ENCODE data around the gene STKLD1. TPM values are rescaled to one million over a fixed set of nuclear protein-coding genes. Genes with fewer than 3 reads are reported as not detected.

STKLD1 gene
- total RNA-seq, 4 donors from 2014 or later = 0.22 to 1.0 (median 0.69) TPM

DNA sequence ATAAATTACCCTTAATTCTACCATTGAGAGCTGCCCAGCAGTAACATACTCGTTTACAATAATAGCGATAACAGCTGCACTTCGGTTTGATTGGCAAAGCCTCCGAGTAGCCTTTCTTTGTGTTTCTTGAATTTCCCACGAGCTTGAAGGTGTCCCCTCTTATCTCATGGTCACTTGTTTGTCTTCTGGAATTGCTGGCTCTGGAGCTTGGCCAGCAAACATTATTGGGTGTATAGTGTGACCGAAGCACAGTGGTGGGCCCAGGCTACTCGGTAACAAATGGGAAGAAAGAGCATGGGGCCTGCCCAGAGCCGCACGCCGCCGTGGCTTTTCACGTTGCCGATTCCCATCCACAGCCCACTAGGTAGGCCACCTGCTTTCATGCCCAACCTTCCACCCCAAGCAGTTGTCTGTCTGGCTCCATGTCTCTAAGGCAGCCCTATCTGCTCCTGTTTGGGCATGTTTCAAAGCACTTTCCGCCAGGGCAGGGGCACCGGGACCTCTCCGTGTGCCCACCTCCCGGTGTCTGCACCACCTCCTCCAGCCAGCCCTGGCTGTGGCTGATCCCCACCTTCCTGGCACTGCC lies 8.7 kb downstream of the STKLD1 start:
- no peak for TF ChIP-seq POLR2A (IDR thresholded peaks at IDR 0.05)
- TF ChIP-seq, protein P1, sequence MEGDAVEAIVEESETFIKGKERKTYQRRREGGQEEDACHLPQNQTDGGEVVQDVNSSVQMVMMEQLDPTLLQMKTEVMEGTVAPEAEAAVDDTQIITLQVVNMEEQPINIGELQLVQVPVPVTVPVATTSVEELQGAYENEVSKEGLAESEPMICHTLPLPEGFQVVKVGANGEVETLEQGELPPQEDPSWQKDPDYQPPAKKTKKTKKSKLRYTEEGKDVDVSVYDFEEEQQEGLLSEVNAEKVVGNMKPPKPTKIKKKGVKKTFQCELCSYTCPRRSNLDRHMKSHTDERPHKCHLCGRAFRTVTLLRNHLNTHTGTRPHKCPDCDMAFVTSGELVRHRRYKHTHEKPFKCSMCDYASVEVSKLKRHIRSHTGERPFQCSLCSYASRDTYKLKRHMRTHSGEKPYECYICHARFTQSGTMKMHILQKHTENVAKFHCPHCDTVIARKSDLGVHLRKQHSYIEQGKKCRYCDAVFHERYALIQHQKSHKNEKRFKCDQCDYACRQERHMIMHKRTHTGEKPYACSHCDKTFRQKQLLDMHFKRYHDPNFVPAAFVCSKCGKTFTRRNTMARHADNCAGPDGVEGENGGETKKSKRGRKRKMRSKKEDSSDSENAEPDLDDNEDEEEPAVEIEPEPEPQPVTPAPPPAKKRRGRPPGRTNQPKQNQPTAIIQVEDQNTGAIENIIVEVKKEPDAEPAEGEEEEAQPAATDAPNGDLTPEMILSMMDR (IDR thresholded peaks at IDR 0.05) = no peak
- TF ChIP-seq EP300 (IDR thresholded peaks at IDR 0.05) = no peak
- H3K36me3 ChIP-seq = no peaks in the 10 kb centered on the region
- 86 to 90% methylated on average over 17 of the region's 17 CpGs for WGBS, 2 donors

DNA sequence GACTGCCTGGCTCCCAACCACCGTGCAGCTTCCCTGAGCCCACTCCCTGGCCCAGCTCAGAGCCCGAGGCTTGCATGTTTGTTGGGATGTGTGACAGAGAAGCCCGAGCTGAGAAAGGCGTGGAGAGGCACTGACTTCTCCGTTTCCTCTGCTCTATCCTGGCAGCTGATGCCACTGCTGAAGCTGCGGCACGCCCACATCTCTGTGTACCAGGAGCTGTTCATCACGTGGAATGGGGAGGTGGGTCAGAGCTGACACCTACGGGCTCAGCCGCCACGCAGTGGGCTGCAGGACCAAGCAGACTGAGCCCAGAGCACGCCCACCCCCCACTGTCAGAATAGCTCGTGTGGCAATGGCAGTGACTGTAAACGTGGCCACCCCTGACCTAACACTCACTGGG lies 9.3 kb downstream of the STKLD1 start:
- DNase-seq (ENCODE audit: low spot score in 2 of 2) = no peak
- Histone ChIP-seq H3K36me3 (no peaks in the 10 kb centered on the region), H3K4me3 (no peak overlapping the region), H3K27ac (no peak overlapping the region), H3K4me1 (no peaks in the 10 kb centered on the region), H3K9me3 (no peaks in the 10 kb centered on the region), H3K27me3 (no peaks in the 10 kb centered on the region)
- WGBS, 2 donors = 86 to 88% methylated on average over 13 to 14 of the region's 14 CpGs
- TF ChIP-seq POLR2A (IDR thresholded peaks at IDR 0.05) (no peak), EP300 (IDR thresholded peaks at IDR 0.05) (no peak)
- TF ChIP-seq, protein P1 (IDR thresholded peaks at IDR 0.05) = no peak

More for the DNA sequence above, 8.7 kb downstream of the STKLD1 start:
- Histone ChIP-seq H3K27me3 (no peaks in the 10 kb centered on the region), H3K4me1 (no peaks in the 10 kb centered on the region), H3K27ac (no peak overlapping the region), H3K4me3 (no peak overlapping the region), H3K9me3 (no peaks in the 10 kb centered on the region)
- DNase-seq (ENCODE audit: low spot score in 2 of 2) = no peak

DNA sequence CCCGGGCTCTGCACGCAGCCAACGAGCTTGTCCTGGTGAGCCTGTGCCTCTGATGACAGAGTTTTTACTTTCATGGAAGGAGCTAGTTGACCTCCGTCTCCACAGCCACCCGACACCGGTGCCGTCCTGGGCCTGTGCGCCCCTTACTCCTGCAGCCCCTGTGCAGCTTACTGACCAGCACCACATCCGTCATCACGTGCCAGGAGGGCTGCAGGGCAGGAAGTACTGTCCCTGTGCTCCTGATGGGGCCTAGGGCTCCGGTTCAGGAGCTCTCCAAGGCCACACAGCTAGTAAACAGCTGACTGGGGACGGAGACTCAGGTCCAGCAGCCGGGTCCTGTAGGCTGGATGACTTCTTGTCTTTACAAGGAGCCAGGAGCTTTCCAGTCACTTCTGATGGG lies 10.2 kb downstream of the STKLD1 start:
- DNase-seq (ENCODE audit: low spot score in 2 of 2) = no peak
- 77 to 81% methylated on average over 10 to 13 of the region's 13 CpGs for WGBS, 2 donors
- H3K4me1 ChIP-seq = no peaks in the 10 kb centered on the region
- H3K27ac ChIP-seq = no peak overlapping the region
- H3K4me3 ChIP-seq = no peak overlapping the region
- H3K36me3 ChIP-seq = no peaks in the 10 kb centered on the region
- H3K9me3 ChIP-seq = no peaks in the 10 kb centered on the region
- H3K27me3 ChIP-seq = peaks cover 0 to 5% of the 10 kb centered on the region in 2 donors
- TF ChIP-seq EP300 (IDR thresholded peaks at IDR 0.05) = no peak
- no peak for TF ChIP-seq POLR2A (IDR thresholded peaks at IDR 0.05)
- TF ChIP-seq, protein P1 (IDR thresholded peaks at IDR 0.05) = no peak

DNA sequence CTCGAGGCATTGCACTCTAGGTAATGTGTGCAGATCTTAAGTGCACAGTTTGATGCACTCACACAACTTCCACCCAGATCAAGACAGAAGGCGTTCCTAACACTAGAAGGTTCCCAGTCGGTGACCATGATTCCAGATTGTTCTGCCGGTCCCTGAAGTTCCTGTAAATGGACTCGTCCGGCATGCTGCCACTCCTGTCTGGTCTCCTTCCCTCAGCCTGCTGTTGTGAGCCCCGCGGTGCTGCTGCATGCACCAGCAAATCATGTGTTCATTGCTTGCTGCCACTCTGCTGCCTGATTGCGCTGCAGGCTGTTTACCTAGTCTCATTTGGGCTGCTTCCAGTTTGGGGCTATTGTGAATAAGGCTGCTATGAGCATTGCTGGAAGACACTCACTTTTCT lies 11.5 kb downstream of the STKLD1 start:
- H3K9me3 ChIP-seq = no peaks in the 10 kb centered on the region
- H3K4me1 ChIP-seq = no peaks in the 10 kb centered on the region
- no peak overlapping the region for H3K4me3 ChIP-seq
- H3K27ac ChIP-seq = no peak overlapping the region
- 85 to 88% methylated on average over 9 of the region's 9 CpGs for WGBS, 2 donors
- TF ChIP-seq POLR2A (IDR thresholded peaks at IDR 0.05) (no peak), EP300 (IDR thresholded peaks at IDR 0.05) (no peak)
- TF ChIP-seq, protein P1 (IDR thresholded peaks at IDR 0.05) = no peak
- H3K27me3 ChIP-seq = peaks cover 0 to 9% of the 10 kb centered on the region in 2 donors
- no peak for DNase-seq (ENCODE audit: low spot score in 2 of 2)
- no peaks in the 10 kb centered on the region for H3K36me3 ChIP-seq

DNA sequence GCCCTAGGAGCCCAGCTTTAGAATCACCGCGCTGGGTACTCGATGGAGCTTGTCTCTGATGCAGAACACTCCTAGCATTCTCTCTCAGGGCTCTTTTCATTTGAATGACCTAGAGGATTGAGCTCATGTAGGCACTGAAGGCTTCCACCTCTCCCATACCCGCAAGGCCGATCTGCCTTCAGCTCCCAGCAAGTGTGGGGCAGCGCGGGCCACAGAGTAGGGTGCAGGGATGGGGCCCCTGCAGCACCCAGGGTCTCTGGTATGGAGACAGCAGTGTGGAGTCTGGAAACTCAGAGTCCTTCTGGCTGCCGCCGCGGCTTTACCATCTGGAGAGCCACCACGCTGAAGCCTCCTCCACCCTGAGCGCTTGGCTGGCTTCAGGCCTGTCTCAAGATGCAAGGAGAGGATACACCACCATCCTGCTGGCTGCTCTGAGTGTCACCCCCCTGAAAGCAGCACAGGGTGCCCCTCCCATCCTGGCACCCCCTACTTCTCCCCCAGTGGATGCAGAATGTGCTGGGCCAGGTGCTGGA lies 12.9 kb downstream of the STKLD1 start:
- Histone ChIP-seq H3K4me1 (no peaks in the 10 kb centered on the region), H3K36me3 (no peaks in the 10 kb centered on the region), H3K9me3 (no peaks in the 10 kb centered on the region), H3K27ac (no peak overlapping the region), H3K4me3 (no peak overlapping the region), H3K27me3 (peaks cover 0 to 12% of the 10 kb centered on the region in 2 donors)
- DNase-seq (ENCODE audit: low spot score in 2 of 2) = no peak
- 90 to 91% methylated on average over 8 to 12 of the region's 12 CpGs for WGBS, 2 donors
- TF ChIP-seq POLR2A (IDR thresholded peaks at IDR 0.05) (no peak), EP300 (IDR thresholded peaks at IDR 0.05) (no peak)
- TF ChIP-seq, protein P1 (IDR thresholded peaks at IDR 0.05) = no peak

All from tibial nerve (tissue), 4 donors.